Measurements from ENCODE around the gene NEU4.

NEU4 gene

GRCh38 chr2:241796209-241796608, 12.8 kb upstream of the NEU4 start:
- no peak overlapping the region for H3K4me2 ChIP-seq (ENCODE audit: low read length)
- H3F3A ChIP-seq (ENCODE audit: insufficient read depth, low read length), result no peaks in the 10 kb centered on the region
- H3K9ac ChIP-seq (ENCODE audit: low read length), result no peak overlapping the region
- H3K79me2 ChIP-seq (ENCODE audit: insufficient read depth, low read length), result no peaks in the 10 kb centered on the region
- no peak overlapping the region for H2AFZ ChIP-seq (ENCODE audit: low read length)
- H3K27me3 ChIP-seq (ENCODE audit: insufficient read depth, low read length), result 0 out of 2 replicates have a peak, but pooled peaks cover 3% of the 10 kb centered on the region
- H3K9me3 ChIP-seq (ENCODE audit: low read length), result no peaks in the 10 kb centered on the region
- TF ChIP-seq EZH2 (IDR thresholded peaks at IDR 0.05; ENCODE audit: borderline replicate concordance, low read length), result no peak
- TF ChIP-seq, protein P1, sequence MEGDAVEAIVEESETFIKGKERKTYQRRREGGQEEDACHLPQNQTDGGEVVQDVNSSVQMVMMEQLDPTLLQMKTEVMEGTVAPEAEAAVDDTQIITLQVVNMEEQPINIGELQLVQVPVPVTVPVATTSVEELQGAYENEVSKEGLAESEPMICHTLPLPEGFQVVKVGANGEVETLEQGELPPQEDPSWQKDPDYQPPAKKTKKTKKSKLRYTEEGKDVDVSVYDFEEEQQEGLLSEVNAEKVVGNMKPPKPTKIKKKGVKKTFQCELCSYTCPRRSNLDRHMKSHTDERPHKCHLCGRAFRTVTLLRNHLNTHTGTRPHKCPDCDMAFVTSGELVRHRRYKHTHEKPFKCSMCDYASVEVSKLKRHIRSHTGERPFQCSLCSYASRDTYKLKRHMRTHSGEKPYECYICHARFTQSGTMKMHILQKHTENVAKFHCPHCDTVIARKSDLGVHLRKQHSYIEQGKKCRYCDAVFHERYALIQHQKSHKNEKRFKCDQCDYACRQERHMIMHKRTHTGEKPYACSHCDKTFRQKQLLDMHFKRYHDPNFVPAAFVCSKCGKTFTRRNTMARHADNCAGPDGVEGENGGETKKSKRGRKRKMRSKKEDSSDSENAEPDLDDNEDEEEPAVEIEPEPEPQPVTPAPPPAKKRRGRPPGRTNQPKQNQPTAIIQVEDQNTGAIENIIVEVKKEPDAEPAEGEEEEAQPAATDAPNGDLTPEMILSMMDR (IDR thresholded peaks at IDR 0.05; ENCODE audit: low read length), result no peak
- no peaks in the 10 kb centered on the region for H3K36me3 ChIP-seq (ENCODE audit: insufficient read depth, low read length)
- no peaks in the 10 kb centered on the region for H3K9me2 ChIP-seq (ENCODE audit: low read depth, low read length)
- no peak overlapping the region for H3K4me3 ChIP-seq (ENCODE audit: low read depth, low read length, poor library complexity, severe bottlenecking)
- no peak overlapping the region for H3K27ac ChIP-seq (ENCODE audit: low read depth, low read length, poor library complexity, severe bottlenecking)
- no peaks in the 10 kb centered on the region for H3K4me1 ChIP-seq (ENCODE audit: insufficient read depth, low read length, severe bottlenecking)
- no peaks in the 10 kb centered on the region for H4K20me1 ChIP-seq (ENCODE audit: insufficient read depth, low read length)

- no peaks in the 10 kb centered on the region for H3K9me3 ChIP-seq (ENCODE audit: low read length)
- no peak for TF ChIP-seq EZH2 (IDR thresholded peaks at IDR 0.05; ENCODE audit: borderline replicate concordance, low read length)
- TF ChIP-seq, protein P1 (IDR thresholded peaks at IDR 0.05; ENCODE audit: low read length), result no peak
- H2AFZ ChIP-seq (ENCODE audit: low read length), result no peak overlapping the region
- H3K79me2 ChIP-seq (ENCODE audit: insufficient read depth, low read length), result no peaks in the 10 kb centered on the region
- H3K4me2 ChIP-seq (ENCODE audit: low read length), result no peak overlapping the region
- no peaks in the 10 kb centered on the region for H3K9me2 ChIP-seq (ENCODE audit: low read depth, low read length)
- H3K9ac ChIP-seq (ENCODE audit: low read length), result no peak overlapping the region
- H3K4me3 ChIP-seq (ENCODE audit: low read depth, low read length, poor library complexity, severe bottlenecking), result no peak overlapping the region
- no peaks in the 10 kb centered on the region for H4K20me1 ChIP-seq (ENCODE audit: insufficient read depth, low read length)
- H3K4me1 ChIP-seq (ENCODE audit: insufficient read depth, low read length, severe bottlenecking), result no peaks in the 10 kb centered on the region
- H3K27me3 ChIP-seq (ENCODE audit: insufficient read depth, low read length), result 0 out of 2 replicates have a peak, but pooled peaks cover 3% of the 10 kb centered on the region
- H3K36me3 ChIP-seq (ENCODE audit: insufficient read depth, low read length), result no peaks in the 10 kb centered on the region
- H3K27ac ChIP-seq (ENCODE audit: low read depth, low read length, poor library complexity, severe bottlenecking), result no peak overlapping the region
- no peaks in the 10 kb centered on the region for H3F3A ChIP-seq (ENCODE audit: insufficient read depth, low read length)
These were observed 12.3 kb upstream of the NEU4 start for GRCh38 chr2:241796610-241797138.

- H2AFZ ChIP-seq (ENCODE audit: low read length), result no peak overlapping the region
- no peaks in the 10 kb centered on the region for H3K36me3 ChIP-seq (ENCODE audit: insufficient read depth, low read length)
- H3K4me1 ChIP-seq (ENCODE audit: insufficient read depth, low read length, severe bottlenecking), result no peaks in the 10 kb centered on the region
- H3K4me2 ChIP-seq (ENCODE audit: low read length), result no peak overlapping the region
- no peaks in the 10 kb centered on the region for H4K20me1 ChIP-seq (ENCODE audit: insufficient read depth, low read length)
- no peak for TF ChIP-seq EZH2 (IDR thresholded peaks at IDR 0.05; ENCODE audit: borderline replicate concordance, low read length)
- TF ChIP-seq, protein P1 (IDR thresholded peaks at IDR 0.05; ENCODE audit: low read length), result no peak
- H3K9me2 ChIP-seq (ENCODE audit: low read depth, low read length), result no peaks in the 10 kb centered on the region
- H3K4me3 ChIP-seq (ENCODE audit: low read depth, low read length, poor library complexity, severe bottlenecking), result no peak overlapping the region
- no peak overlapping the region for H3K9ac ChIP-seq (ENCODE audit: low read length)
- H3K9me3 ChIP-seq (ENCODE audit: low read length), result no peaks in the 10 kb centered on the region
- no peaks in the 10 kb centered on the region for H3F3A ChIP-seq (ENCODE audit: insufficient read depth, low read length)
- no peaks in the 10 kb centered on the region for H3K79me2 ChIP-seq (ENCODE audit: insufficient read depth, low read length)
- H3K27ac ChIP-seq (ENCODE audit: low read depth, low read length, poor library complexity, severe bottlenecking), result no peak overlapping the region
- H3K27me3 ChIP-seq (ENCODE audit: insufficient read depth, low read length), result 0 out of 2 replicates have a peak, but pooled peaks cover 3% of the 10 kb centered on the region
These were observed 11.4 kb upstream of the NEU4 start for GRCh38 chr2:241797441-241798080.

Measured in OCI-LY1 (cell line).